Right ventricle myocardium inferior (tissue), 1 donor: ENCODE results near the gene KIF5A. TPM values are rescaled to one million over a fixed set of nuclear protein-coding genes. Genes with fewer than 3 reads are reported as not detected.
A peak's percentile ranks its signal among the peaks of the same experiment; 100 is the strongest.

ENCODE experiments used
- ATAC-seq: fragments of 200-7000 bp; cut with Tn5 transposase; one replicate; pipeline ENCODE4 v1.9.1; 2020; ENCODE audit warnings: mild to moderate bottlenecking, moderate library complexity
- DNase-seq: peaks from one replicate; pipeline ENCODE4 v3.0.0; 2021; ENCODE audit errors: missing footprints
- intact Hi-C: fragments of 100-400 bp; cut with DNase I; formaldehyde crosslinking; loops from one replicate; pipeline ENCODE4 v1.11.0; 2022
- total RNA-seq: library from RNA; stranded (reverse); fragmentation: NEBNext Ultra II Directional; extraction: Animal tissue kit (Norgen Biotek cat#: 25700); gene quantifications from one replicate; pipeline ENCODE4 v1.2.1, GENCODE V29; 2021
- donor health status: DM: no; HTN: yes; CAD: no; lungs with severe emphysema.

The KIF5A gene
- total RNA-seq, 1 donor from 2014 or later = 0.05 TPM

GRCh38 chr12:57571926-57572762 lies 22.3 kb downstream of the KIF5A start:
- no peak for DNase-seq
- intact Hi-C loops = no loop called here
- ATAC-seq = no peak

DNA sequence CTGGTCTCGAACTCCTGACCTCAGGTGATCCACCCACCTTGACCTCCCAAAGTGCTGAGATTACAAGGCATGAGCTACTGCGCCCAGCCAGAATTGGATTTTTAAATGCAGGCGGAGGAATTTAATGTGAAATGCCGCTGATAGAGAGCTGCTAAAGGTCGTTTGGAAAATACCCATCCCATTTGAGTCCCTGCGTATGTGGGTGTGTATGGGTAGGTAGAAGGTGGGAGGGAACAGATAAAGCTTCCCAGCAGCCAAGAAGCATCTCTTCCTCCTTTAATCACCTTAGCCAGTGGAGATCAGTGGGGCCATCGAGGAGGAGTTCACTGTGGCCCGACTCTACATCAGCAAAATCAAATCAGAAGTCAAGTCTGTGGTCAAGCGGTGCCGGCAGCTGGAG lies 25.0 kb downstream of the KIF5A start:
- no peak for DNase-seq
- intact Hi-C loops = no loop called here

DNA sequence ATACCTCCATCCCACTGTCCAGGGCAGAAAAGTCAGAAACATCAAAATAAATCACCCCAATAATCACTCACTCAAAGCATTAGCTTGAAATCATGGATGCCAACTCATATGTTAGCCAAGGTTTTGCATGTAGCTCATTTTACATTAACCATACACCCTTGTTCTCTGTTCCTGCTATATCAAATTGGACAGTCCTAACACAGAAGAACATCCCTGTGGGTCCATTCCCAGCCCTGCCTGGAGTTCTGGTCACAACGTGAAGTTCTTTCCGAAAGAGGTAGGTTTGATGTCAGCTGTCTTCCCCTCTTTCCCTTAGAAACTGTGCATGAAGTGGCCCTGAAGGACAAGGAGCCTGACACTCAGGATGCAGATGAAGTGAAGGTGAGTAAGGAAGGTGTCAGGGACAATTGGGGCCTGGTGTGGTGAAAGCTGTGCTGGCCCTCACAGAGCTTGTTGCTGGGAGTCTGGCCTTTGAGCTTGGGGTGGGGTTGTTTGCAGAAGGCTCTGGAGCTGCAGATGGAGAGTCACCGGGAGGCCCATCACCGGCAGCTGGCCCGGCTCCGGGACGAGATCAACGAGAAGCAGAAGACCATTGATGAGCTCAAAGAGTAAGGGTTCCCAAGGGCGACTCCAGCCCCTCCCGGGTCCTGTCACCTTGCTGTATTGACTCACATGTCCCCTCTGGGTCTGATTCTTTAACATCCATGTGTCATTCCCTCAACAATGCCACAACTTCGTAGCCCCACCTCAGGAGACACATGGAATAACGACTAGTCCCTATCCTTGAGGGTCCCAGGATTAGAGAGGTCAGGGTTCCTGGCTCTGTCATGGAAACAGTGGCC lies 26.1 kb downstream of the KIF5A start:
- no peak for DNase-seq
- no peak for ATAC-seq
- intact Hi-C loops = no loop called here

More for the DNA sequence above, 25.0 kb downstream of the KIF5A start:
- ATAC-seq = no peak

DNA sequence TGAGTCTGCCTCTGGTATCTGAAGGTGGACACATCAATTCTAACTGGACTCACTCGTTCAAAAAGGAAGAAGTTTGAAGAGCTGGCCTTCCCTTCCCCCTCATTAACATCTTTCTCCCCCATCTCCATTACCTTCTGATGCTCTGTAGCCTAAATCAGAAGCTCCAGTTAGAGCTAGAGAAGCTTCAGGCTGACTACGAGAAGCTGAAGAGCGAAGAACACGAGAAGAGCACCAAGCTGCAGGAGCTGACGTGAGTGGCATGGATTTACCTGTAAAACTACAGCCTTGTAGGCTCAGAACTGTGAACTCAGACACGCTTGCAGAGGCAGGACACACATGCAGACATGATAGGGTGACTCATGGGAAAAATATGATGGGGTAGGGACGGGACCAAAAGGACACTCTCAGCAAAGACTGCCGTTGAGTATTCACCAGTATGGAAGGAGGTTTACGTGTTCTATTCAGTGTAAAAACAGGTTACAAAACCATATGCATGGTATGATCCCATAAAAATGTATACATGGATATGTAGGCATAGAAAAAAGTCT lies 26.8 kb downstream of the KIF5A start:
- ATAC-seq = no peak
- DNase-seq = no peak
- intact Hi-C loops = no loop called here

- ATAC-seq (no peak), DNase-seq (no peak)
These were observed 28.3 kb downstream of the KIF5A start for GRCh38 chr12:57577981-57578758.

GRCh38 chr12:57579011-57579410 lies 29.2 kb downstream of the KIF5A start:
- ATAC-seq (no peak), DNase-seq (no peak)
- intact Hi-C loops = no loop called here

More at GRCh38 chr12:57577981-57578758, 28.3 kb downstream of the KIF5A start:
- intact Hi-C loops = no loop called here

DNA sequence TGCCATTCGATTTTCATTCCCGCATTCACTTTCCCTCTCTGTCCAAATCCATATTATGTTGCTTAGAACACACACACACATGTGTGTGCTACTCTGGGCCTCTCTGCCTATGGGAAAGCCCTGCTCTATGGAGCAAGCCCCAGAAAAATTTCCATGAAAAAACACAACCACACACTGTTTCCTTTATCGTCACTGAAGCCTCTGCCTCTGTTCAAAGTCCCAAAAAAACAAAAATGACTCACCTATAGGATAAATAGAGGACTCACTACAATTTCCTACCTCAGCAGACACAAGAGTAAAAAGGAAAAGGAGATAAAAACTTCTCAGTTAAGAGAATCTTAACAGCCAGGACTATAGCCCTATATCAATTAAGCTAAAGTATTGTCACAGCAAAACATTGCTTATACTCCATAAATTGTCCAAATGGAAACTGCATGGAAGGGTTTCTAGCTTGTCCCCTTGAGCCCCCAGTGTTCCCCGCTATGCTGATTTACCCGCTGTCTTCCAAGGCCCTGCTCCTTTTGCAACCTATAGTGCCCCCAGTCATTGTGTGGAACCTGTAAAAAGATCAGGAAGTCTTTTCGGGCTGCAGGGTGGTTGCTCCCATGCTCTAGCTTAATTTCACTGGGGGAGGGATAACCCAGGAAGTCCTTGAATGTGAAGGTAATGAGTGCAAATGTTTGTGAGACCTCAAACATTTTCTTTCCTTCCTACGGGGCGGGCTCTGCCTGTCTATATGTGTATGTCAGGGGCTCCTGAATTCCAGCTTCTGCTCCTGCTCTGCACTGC lies 30.0 kb downstream of the KIF5A start:
- DNase-seq = no peak
- intact Hi-C loops = no loop called here
- no peak for ATAC-seq

- ATAC-seq (no peak), DNase-seq (no peak)
- intact Hi-C loops = no loop called here
These were observed 30.6 kb downstream of the KIF5A start for GRCh38 chr12:57580466-57580795.

GRCh38 chr12:57581802-57582201 lies 32.0 kb downstream of the KIF5A start:
- ATAC-seq = no peak
- no peak for DNase-seq
- intact Hi-C loops = no loop called here

DNA sequence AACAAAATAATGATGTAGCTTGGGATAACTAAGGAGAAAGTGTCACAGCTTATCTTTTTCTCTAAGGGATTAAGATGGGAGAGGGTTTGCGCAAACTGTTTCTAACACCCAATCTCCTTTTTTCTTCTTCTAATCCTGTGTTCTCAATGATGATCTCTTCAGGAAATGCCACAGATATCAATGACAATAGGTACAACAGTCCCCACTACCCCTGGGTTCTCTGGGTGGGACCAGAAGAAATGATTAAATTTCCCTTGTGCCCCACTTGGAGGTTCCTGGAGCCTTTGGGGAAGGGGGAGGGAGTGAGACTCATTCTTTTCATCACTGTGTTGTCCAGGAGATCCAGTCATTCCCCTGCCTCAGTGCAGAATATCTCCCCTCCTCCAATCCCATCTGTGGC lies 32.6 kb downstream of the KIF5A start:
- intact Hi-C loops = no loop called here
- ATAC-seq = no peak

GRCh38 chr12:57583008-57583831 lies 33.4 kb downstream of the KIF5A start:
- DNase-seq (no peak), ATAC-seq (peak; percentile 95)
- intact Hi-C loops = loop anchor here (1.0 kb wide), 2 partner anchors 38 to 50 kb away; partner anchors contain the start of gene B4GALNT1

More for the DNA sequence above, 32.6 kb downstream of the KIF5A start:
- DNase-seq = no peak

DNA sequence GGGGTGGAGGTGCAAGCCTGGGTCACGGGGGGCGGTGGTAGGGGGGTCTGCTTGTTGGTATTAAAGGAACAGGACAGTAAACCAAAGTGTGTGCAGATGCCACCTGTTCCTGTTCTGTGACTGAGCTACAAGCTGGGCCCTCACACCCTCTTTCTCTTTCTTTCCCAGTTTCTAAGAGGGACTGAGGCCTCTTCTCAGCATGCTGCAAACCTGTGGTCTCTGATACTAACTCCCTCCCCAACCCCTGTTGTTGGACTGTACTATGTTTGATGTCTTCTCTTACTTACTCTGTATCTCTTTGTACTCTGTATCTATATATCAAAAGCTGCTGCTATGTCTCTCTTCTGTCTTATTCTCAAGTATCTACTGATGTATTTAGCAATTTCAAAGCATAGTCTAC lies 34.2 kb downstream of the KIF5A start:
- intact Hi-C loops = no loop called here
- no peak for DNase-seq
- ATAC-seq = no peak

DNA sequence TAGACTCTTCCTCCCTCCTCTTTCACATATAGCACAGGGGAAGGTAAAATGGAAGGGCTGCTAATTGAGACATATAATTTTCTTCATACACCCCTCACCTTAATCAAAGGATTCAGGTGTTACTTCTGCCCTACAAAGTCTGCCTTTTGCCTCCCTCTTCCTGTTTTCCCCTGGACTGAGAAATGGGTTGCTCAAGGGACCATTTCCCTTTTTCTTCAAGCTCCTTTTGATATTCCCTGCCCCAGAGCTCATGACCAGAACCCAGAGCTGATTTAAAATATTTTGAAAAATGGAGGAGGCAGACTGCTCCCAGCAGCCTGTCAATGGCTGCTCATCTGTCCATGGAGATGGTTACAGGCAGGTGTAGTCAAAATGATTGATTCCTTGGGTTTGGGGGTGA lies 34.8 kb downstream of the KIF5A start:
- DNase-seq = no peak
- intact Hi-C loops = no loop called here
- no peak for ATAC-seq

- intact Hi-C loops = no loop called here
- no peak for ATAC-seq
These were observed 35.3 kb downstream of the KIF5A start for GRCh38 chr12:57585156-57585555.

DNA sequence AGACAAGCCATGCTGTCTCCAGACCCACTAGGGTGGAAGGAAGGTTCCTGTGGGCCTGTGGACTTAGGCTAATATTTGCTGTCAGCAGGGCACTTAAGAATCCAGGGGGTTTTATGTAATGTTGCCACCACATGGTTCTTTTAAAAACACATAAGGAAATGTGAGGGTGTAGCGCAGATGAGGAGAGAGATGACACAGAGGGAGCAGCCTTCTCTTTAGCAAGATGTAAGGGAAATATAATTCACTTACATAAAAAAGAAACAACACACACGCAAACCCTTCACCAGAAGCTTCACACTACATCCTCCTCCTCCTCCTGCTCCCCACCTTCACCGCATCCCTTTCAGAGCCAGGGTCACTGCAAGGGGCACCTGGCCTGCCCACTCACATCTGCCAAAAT lies 36.3 kb downstream of the KIF5A start:
- intact Hi-C loops = no loop called here
- DNase-seq (no peak), ATAC-seq (no peak)

More at GRCh38 chr12:57585156-57585555, 35.3 kb downstream of the KIF5A start:
- no peak for DNase-seq

DNA sequence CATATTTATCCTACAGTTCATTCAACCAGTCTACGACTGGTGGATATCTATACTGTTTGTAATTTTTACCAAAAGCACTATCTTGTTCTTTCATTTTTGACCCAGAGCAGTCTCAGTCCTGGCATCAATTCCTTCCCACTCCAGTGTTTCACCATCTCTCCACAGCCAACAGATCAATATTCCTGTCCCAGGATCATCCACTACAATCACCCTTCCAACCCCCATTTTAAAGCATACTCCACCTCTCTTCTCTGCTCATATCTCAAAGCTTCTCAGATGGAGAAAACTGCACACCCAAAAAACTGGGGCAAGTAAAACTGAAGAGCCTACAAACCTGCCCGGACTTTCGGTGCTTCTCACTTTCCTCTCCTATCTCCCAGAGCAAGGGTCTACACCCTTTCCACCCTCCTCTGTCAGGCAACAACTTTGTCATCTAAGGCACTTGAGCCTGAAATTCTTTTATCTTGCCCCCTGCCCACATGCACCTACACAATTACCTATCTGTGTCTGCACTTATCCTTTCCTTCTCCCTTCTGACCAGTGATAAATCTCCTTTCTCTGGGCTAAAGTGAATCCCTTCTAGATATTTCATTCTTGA lies 37.1 kb downstream of the KIF5A start:
- ATAC-seq (no peak), DNase-seq (no peak)
- intact Hi-C loops = no loop called here
